OCI-LY3 (cell line): ENCODE results near the gene MROH7.

Experiments
- H2AFZ ChIP-seq: fragments of 200-600, 300-600 bp; shearing (Covaris generic); 2 replicates; pipeline ENCODE4 v1.6.0; 2014; ENCODE audit warnings: antibody characterized with exemption, low read depth, low read length
- H3K27ac ChIP-seq: fragments of 200-600, 300-600 bp; sonication (generic); 2 replicates; pipeline ENCODE4 v1.5.1; 2014; ENCODE audit warnings: mild to moderate bottlenecking, low read length, moderate library complexity, mixed read lengths
- H3K27me3 ChIP-seq: fragments of 200-600, 300-600 bp; sonication (generic); 2 replicates; pipeline ENCODE4 v1.6.1; 2014; ENCODE audit warnings: low read depth, low read length, mixed read lengths
- H3K36me3 ChIP-seq: fragments of 200-600, 300-600 bp; sonication (generic); replicated peaks from 2 replicates; pipeline ENCODE3; 2014; ENCODE audit warnings: low read depth, low read length, mixed read lengths
- H3K4me1 ChIP-seq: fragments of 300-600, 200-600 bp; sonication (generic); 2 replicates; pipeline ENCODE4 v1.6.1; 2014; ENCODE audit warnings: low read length, mixed read lengths
- H3K4me2 ChIP-seq: fragments of 200-600, 300-600 bp; sonication (generic); 2 replicates; pipeline ENCODE4 v1.6.1; 2014; ENCODE audit warnings: low read length, mixed read lengths
- H3K4me3 ChIP-seq: fragments of 300-600, 200-600 bp; sonication (generic); 2 replicates; pipeline ENCODE4 v1.5.1; 2014; ENCODE audit warnings: antibody characterized with exemption, mild to moderate bottlenecking, low read length, moderate library complexity
- H3K79me2 ChIP-seq: fragments of 300-600, 200-600 bp; shearing (Covaris generic); 2 replicates; pipeline ENCODE4 v1.6.1; 2014; ENCODE audit warnings: mild to moderate bottlenecking, low read length, mixed read lengths
- H3K9ac ChIP-seq: fragments of 300-600, 200-600 bp; shearing (Covaris generic); 2 replicates; pipeline ENCODE4 v1.6.0; 2014; ENCODE audit warnings: mild to moderate bottlenecking, low read length, moderate library complexity
- H3K9me3 ChIP-seq: fragments of 200-600, 300-600 bp; shearing (Covaris generic); 2 replicates; pipeline ENCODE4 v1.6.1; 2014; ENCODE audit warnings: low read length, mixed read lengths; ENCODE audit not compliant: insufficient read depth
- H4K20me1 ChIP-seq: fragments of 200-600, 300-600 bp; sonication (generic); 2 replicates; pipeline ENCODE4 v1.6.1; 2016; ENCODE audit warnings: low read length, mixed read lengths; ENCODE audit not compliant: insufficient read depth
- EZH2phosphoT487 ChIP-seq: fragments of 200-600 bp; shearing (Covaris generic); IDR thresholded peaks from 2 replicates; pipeline ENCODE4 v1.6.1; 2018; ENCODE audit warnings: antibody characterized with exemption, mixed run types, low read depth
- TF ChIP-seq, protein P1 (sequence below): fragments of 200-600, 300-600 bp; sonication (generic); IDR thresholded peaks from 2 replicates; pipeline ENCODE4 v1.5.1; 2014; ENCODE audit warnings: antibody characterized with exemption, low read length, low read depth

Gene MROH7

DNA sequence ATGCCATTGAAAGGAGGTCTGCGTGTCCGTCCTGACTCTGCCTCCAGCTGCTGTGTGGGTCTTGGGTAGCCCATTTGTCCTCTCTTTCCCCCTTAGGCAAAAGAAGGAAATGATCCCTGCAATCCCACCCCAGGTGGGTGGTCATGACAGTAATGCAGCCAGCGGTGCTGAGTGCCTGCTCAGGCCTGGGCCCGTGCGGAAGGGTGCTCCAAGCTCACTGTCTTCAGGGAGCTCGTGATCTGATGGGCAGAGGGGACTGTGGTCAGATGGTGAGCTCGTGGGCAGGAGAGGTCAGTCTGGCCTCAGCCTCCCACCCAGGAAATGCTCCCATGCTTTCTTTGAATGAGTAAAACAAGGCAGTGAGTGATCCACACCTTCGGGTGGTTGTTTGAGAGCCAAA, 38.8 kb downstream of the MROH7 start:
- no peaks in the 10 kb centered on the region for H3K9me3 ChIP-seq
- H4K20me1 ChIP-seq, result no peaks in the 10 kb centered on the region
- no peak overlapping the region for H3K4me3 ChIP-seq
- no peak overlapping the region for H3K4me2 ChIP-seq
- no peaks in the 10 kb centered on the region for H3K36me3 ChIP-seq
- no peaks in the 10 kb centered on the region for H3K4me1 ChIP-seq
- H3K27me3 ChIP-seq, result peaks cover 8% of the 10 kb centered on the region; the same call in 1 of the 2 replicates
- no peaks in the 10 kb centered on the region for H3K79me2 ChIP-seq
- H3K9ac ChIP-seq, result no peak overlapping the region
- H3K27ac ChIP-seq, result no peak overlapping the region
- H2AFZ ChIP-seq, result no peak overlapping the region
- TF ChIP-seq, protein P1, sequence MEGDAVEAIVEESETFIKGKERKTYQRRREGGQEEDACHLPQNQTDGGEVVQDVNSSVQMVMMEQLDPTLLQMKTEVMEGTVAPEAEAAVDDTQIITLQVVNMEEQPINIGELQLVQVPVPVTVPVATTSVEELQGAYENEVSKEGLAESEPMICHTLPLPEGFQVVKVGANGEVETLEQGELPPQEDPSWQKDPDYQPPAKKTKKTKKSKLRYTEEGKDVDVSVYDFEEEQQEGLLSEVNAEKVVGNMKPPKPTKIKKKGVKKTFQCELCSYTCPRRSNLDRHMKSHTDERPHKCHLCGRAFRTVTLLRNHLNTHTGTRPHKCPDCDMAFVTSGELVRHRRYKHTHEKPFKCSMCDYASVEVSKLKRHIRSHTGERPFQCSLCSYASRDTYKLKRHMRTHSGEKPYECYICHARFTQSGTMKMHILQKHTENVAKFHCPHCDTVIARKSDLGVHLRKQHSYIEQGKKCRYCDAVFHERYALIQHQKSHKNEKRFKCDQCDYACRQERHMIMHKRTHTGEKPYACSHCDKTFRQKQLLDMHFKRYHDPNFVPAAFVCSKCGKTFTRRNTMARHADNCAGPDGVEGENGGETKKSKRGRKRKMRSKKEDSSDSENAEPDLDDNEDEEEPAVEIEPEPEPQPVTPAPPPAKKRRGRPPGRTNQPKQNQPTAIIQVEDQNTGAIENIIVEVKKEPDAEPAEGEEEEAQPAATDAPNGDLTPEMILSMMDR, result no peak
- no peak for TF ChIP-seq EZH2phosphoT487

- Histone ChIP-seq H3K9ac (no peak overlapping the region), H2AFZ (no peak overlapping the region), H3K79me2 (no peaks in the 10 kb centered on the region), H3K36me3 (no peaks in the 10 kb centered on the region), H3K27me3 (peaks cover 8% of the 10 kb centered on the region; the same call in 1 of the 2 replicates), H3K4me3 (no peak overlapping the region), H3K4me1 (no peaks in the 10 kb centered on the region), H4K20me1 (no peaks in the 10 kb centered on the region), H3K4me2 (no peak overlapping the region), H3K27ac (no peak overlapping the region), H3K9me3 (no peaks in the 10 kb centered on the region)
- TF ChIP-seq, protein P1, result no peak
- no peak for TF ChIP-seq EZH2phosphoT487
Measured at GRCh38 chr1:54681358-54681757, 39.8 kb downstream of the MROH7 start.

DNA sequence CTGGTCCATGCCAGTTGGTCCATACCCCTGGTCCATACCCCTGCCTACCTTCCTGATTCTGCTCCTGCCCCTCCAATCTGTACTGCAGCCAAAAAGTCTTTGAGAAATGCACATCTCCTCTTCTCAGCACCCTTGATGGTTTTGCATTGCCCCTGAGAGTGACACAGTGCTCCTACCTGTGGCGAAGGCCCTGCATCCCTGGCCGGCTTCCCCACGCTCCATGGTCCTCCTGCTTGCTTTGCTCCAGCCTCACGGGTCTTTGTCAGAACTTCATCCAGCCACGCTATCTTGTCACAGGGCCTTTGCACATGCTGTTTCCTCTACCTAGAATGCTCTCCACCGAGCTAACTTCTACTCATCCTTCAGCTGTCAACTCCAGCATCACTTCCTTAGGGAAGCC, 41.9 kb downstream of the MROH7 start:
- no peak overlapping the region for H2AFZ ChIP-seq
- no peak for TF ChIP-seq EZH2phosphoT487
- TF ChIP-seq, protein P1, result no peak
- H3K9ac ChIP-seq, result no peak overlapping the region
- H3K79me2 ChIP-seq, result no peaks in the 10 kb centered on the region
- H3K4me1 ChIP-seq, result no peaks in the 10 kb centered on the region
- H3K36me3 ChIP-seq, result no peaks in the 10 kb centered on the region
- no peak overlapping the region for H3K27ac ChIP-seq
- no peaks in the 10 kb centered on the region for H3K27me3 ChIP-seq
- no peaks in the 10 kb centered on the region for H3K9me3 ChIP-seq
- no peak overlapping the region for H3K4me2 ChIP-seq
- H4K20me1 ChIP-seq, result no peaks in the 10 kb centered on the region
- no peak overlapping the region for H3K4me3 ChIP-seq

GRCh38 chr1:54685335-54685905, 43.8 kb downstream of the MROH7 start:
- H2AFZ ChIP-seq, result no peak overlapping the region
- H3K27me3 ChIP-seq, result no peaks in the 10 kb centered on the region
- H3K4me1 ChIP-seq, result no peaks in the 10 kb centered on the region
- H3K9ac ChIP-seq, result no peak overlapping the region
- H3K27ac ChIP-seq, result no peak overlapping the region
- H4K20me1 ChIP-seq, result no peaks in the 10 kb centered on the region
- H3K9me3 ChIP-seq, result no peaks in the 10 kb centered on the region
- no peaks in the 10 kb centered on the region for H3K79me2 ChIP-seq
- H3K36me3 ChIP-seq, result no peaks in the 10 kb centered on the region
- no peak overlapping the region for H3K4me3 ChIP-seq
- no peak overlapping the region for H3K4me2 ChIP-seq
- TF ChIP-seq, protein P1, result no peak
- no peak for TF ChIP-seq EZH2phosphoT487
